Body of pancreas (tissue), 4 donors: ENCODE data around the gene ADGRG2.

ENCODE experiments used
- CTCF ChIP-seq, 7 experiments: fragments of 450-650 bp in 4 of 7; fragments of 200-600 bp in 3 of 7; sonication (generic) in 3 of 7; IDR thresholded peaks; one replicate each; pipeline ENCODE4 v1.5.1; 2016 to 2019; ENCODE audit warnings: antibody characterized with exemption in 7 of 7
- POLR2A ChIP-seq, 3 donors: fragments of 450-650 bp; IDR thresholded peaks; one replicate each; pipeline ENCODE4 v1.6.1; 2016; ENCODE audit warnings: antibody characterized with exemption in 3 of 3, mild to moderate bottlenecking in 2 of 3

- no peak for TF ChIP-seq CTCF (IDR thresholded peaks at IDR 0.05)
- TF ChIP-seq POLR2A (IDR thresholded peaks at IDR 0.05): no peak
These were observed 141.0 kb downstream of the ADGRG2 start for GRCh38 chrX:18981124-18981807.
